Endothelial cell of umbilical vein (primary cell): ENCODE results near the gene GEMIN7. TPM values are rescaled to one million over a fixed set of nuclear protein-coding genes. Genes with fewer than 3 reads are reported as not detected.

Experiments
- BruUV-seq: library from RNA; stranded (reverse); fragments of 400-500 nt; replicated peaks from 2 replicates; lab custom pipeline; 2021; lab: Mats Ljungman, UMichigan
- CTCF ChIA-PET: fragments of 300-600, 350-600 bp; sonication (Branson Sonifier 250); formaldehyde crosslinking; loops from one replicate; lab custom pipeline; 2021; ENCODE audit warnings: antibody characterized with exemption, inconsistent platforms; lab: Charles Lee
- POLR2A ChIA-PET: fragments of 300-600, 350-600 bp; sonication (Branson Sonifier 250); formaldehyde crosslinking; loops from one replicate; lab custom pipeline; 2021; ENCODE audit warnings: antibody characterized with exemption, inconsistent platforms; lab: Charles Lee
- DNase-seq: peaks from one replicate; pipeline ENCODE4 v3.0.0-alpha.2; 2011; ENCODE audit warnings: low read depth, low spot score
- FAIRE-seq: peaks from 2 replicates; lab custom pipeline; 2011; peaks lifted over from hg19 to GRCh38; lab: Jason Lieb, UNC
- H2AFZ ChIP-seq: 2 replicates; pipeline ENCODE4 v1.6.0; 2012; ENCODE audit warnings: low read depth, low read length, control low read depth, inconsistent platforms
- H3K27ac ChIP-seq: 2 replicates; pipeline ENCODE4 v1.5.1; 2011; ENCODE audit warnings: low read depth, mild to moderate bottlenecking, control low read depth, low read length, moderate library complexity; ENCODE audit not compliant: insufficient read depth
- H3K27me3 ChIP-seq, 2 experiments: 2 replicates each; pipeline versions ENCODE4 v1.6.0 to v1.6.1; 2011; ENCODE audit warnings: low read length in 2 of 2, mixed read lengths in 1 of 2; ENCODE audit not compliant: control insufficient read depth in 2 of 2, insufficient read depth in 2 of 2
- H3K36me3 ChIP-seq, 2 experiments: 2 replicates in 1 of 2; 3 replicates in 1 of 2; pipeline ENCODE4 v1.5.1; 2011; ENCODE audit warnings: low read length in 2 of 2, mild to moderate bottlenecking in 1 of 2, moderate library complexity in 1 of 2; ENCODE audit not compliant: control insufficient read depth in 2 of 2, insufficient read depth in 2 of 2; ENCODE audit errors: extremely low read depth in 1 of 2
- H3K4me1 ChIP-seq: 3 replicates; pipeline ENCODE4 v1.5.1; 2011; ENCODE audit warnings: mild to moderate bottlenecking, low read length; ENCODE audit not compliant: control insufficient read depth, insufficient read depth; ENCODE audit errors: extremely low read depth
- H3K4me2 ChIP-seq: 2 replicates; pipeline ENCODE4 v1.6.1; 2011; ENCODE audit warnings: low read length, control low read depth, mixed read lengths; ENCODE audit not compliant: insufficient read depth
- H3K4me3 ChIP-seq, 3 experiments: fragments of 200-600 bp in 1 of 3; sonication (generic), shearing (Covaris generic) in 1 of 3; replicated peaks in 1 of 3; 2 replicates each; pipeline ENCODE4 v1.5.1; 2011 to 2016; ENCODE audit warnings: control low read depth in 3 of 3, low read length in 3 of 3, mild to moderate bottlenecking in 2 of 3, inconsistent platforms in 1 of 3, low read depth in 1 of 3, moderate library complexity in 1 of 3; ENCODE audit not compliant: insufficient read depth in 1 of 3
- H3K79me2 ChIP-seq: 2 replicates; pipeline ENCODE4 v1.6.0; 2012; ENCODE audit warnings: low read length, inconsistent platforms; ENCODE audit not compliant: control insufficient read depth, insufficient read depth
- H3K9ac ChIP-seq: replicated peaks from 2 replicates; pipeline ENCODE3; 2011; ENCODE audit warnings: low read length, control low read depth; ENCODE audit not compliant: insufficient read depth; ENCODE audit errors: extremely low read depth
- H3K9me1 ChIP-seq: replicated peaks from 3 replicates; pipeline ENCODE4 v1.6.0; 2011; ENCODE audit warnings: mild to moderate bottlenecking, low read length; ENCODE audit not compliant: control insufficient read depth, insufficient read depth; ENCODE audit errors: extremely low read depth
- H3K9me3 ChIP-seq: replicated peaks from 2 replicates; pipeline ENCODE4 v1.5.1; 2012; ENCODE audit warnings: low read length, inconsistent platforms; ENCODE audit not compliant: control insufficient read depth, insufficient read depth
- H4K20me1 ChIP-seq: replicated peaks from 2 replicates; pipeline ENCODE3; 2011; ENCODE audit warnings: mild to moderate bottlenecking, low read length; ENCODE audit not compliant: control insufficient read depth, insufficient read depth; ENCODE audit errors: extremely low read depth
- CTCF ChIP-seq, 2 donors: IDR thresholded peaks; 1 replicate in 1 of 2; 2 replicates in 1 of 2; pipeline ENCODE4 v1.5.1; 2011; ENCODE audit warnings: low read length in 2 of 2, mild to moderate bottlenecking in 2 of 2, moderate library complexity in 2 of 2, control low read depth in 1 of 2, inconsistent platforms in 1 of 2, low read depth in 1 of 2; ENCODE audit not compliant: insufficient read depth in 1 of 2; ENCODE audit errors: extremely low read depth in 1 of 2
- EZH2 ChIP-seq: IDR thresholded peaks from 2 replicates; pipeline ENCODE4 v1.6.1; 2012; ENCODE audit warnings: borderline replicate concordance, low read depth, mild to moderate bottlenecking, moderate library complexity, low read length, inconsistent platforms; ENCODE audit not compliant: severe bottlenecking
- FOS ChIP-seq: IDR thresholded peaks from 2 replicates; pipeline ENCODE4 v1.6.1; 2011; ENCODE audit warnings: mild to moderate bottlenecking, low read length, moderate library complexity, borderline replicate concordance; ENCODE audit not compliant: insufficient read depth
- GATA2 ChIP-seq: IDR thresholded peaks from 2 replicates; pipeline ENCODE4 v1.7.0; 2011; ENCODE audit warnings: low read depth, mild to moderate bottlenecking, moderate library complexity, mixed read lengths, low read length; ENCODE audit not compliant: insufficient read length, insufficient read depth
- JUN ChIP-seq: IDR thresholded peaks from 2 replicates; pipeline ENCODE4 v1.6.1; 2011; ENCODE audit warnings: borderline replicate concordance, low read depth; ENCODE audit not compliant: insufficient read length, insufficient read depth
- MAX ChIP-seq: IDR thresholded peaks from 2 replicates; pipeline ENCODE4 v1.6.1; 2011; ENCODE audit not compliant: insufficient read depth, insufficient read length
- MYC ChIP-seq: IDR thresholded peaks from one replicate; pipeline ENCODE4 v1.6.1; 2011; ENCODE audit warnings: mild to moderate bottlenecking, low read depth, low read length
- POLR2A ChIP-seq: IDR thresholded peaks from 2 replicates; pipeline ENCODE4 v1.6.1; 2012; ENCODE audit warnings: low read depth, mild to moderate bottlenecking, control low read depth, low read length
- POLR2AphosphoS5 ChIP-seq: IDR thresholded peaks from 2 replicates; pipeline ENCODE4 v1.6.1; 2012; ENCODE audit warnings: low read depth, mild to moderate bottlenecking, control low read depth, low read length, moderate library complexity; ENCODE audit not compliant: insufficient read depth
- dilution Hi-C: fragments of 300-500 bp; cut with MboI; formaldehyde crosslinking; loops from one replicate; pipeline ENCODE4 v1.15.0; 2019; ENCODE audit warnings: low sequenced_read_pairs; ENCODE audit not compliant: extremely low pct_ligation_motif_present
- intact Hi-C: fragments of 100-400 bp; cut with micrococcal nuclease; formaldehyde crosslinking; loops from one replicate; pipeline ENCODE4 v1.10.0; 2022
- polyA plus RNA-seq, 4 experiments: library from polyadenylated mRNA; depleted of rRNA in 3 of 4; stranded (reverse) in 3 of 4; unstranded in 1 of 4; fragments of >200 nt; gene quantifications; 2 replicates each; pipeline versions ENCODE4 v1.2.1 to v1.2.3, GENCODE V29; 2011 to 2012; ENCODE audit warnings: missing spikeins in 1 of 4
- total RNA-seq: library from RNA; stranded (reverse); gene quantifications from 2 replicates; pipeline ENCODE4 v1.2.3, GENCODE V29; 2021

GEMIN7 gene
- total and polyA plus RNA-seq, 2 donors (not counting 3 experiments of a cell fraction or from before 2014, with no cell fraction given), result 34.2 to 53.7 TPM

GRCh38 chr19:45074744-45075300 is 4.2 kb upstream of the GEMIN7 start:
- BruUV-seq, result no TSS peak

More at GRCh38 chr19:45074744-45075300, 4.2 kb upstream of the GEMIN7 start:
- POLR2A ChIA-PET, result no interaction called here
- no peaks in the 10 kb centered on the region for H3K9me1 ChIP-seq
- DNase-seq (no peak), FAIRE-seq (no peak)
- H3K27ac ChIP-seq, result no peak overlapping the region
- no peaks in the 10 kb centered on the region for H4K20me1 ChIP-seq
- H3K4me1 ChIP-seq, result peaks cover 11% of the 10 kb centered on the region
- peaks cover 2 to 11% of the 10 kb centered on the region in 2 experiments for H3K36me3 ChIP-seq
- TF ChIP-seq MAX, result no peak
- TF ChIP-seq POLR2A, result no peak
- no peak for TF ChIP-seq POLR2AphosphoS5
- no peak for TF ChIP-seq MYC
- TF ChIP-seq CTCF (IDR thresholded peaks at IDR 0.05; ENCODE audit: extremely low read depth in 1 of 2, insufficient read depth in 1 of 2, low read depth in 1 of 2, low read length in 2 of 2), result no peak
- no peak for TF ChIP-seq EZH2
- TF ChIP-seq FOS, result no peak
- no peak for TF ChIP-seq JUN
- TF ChIP-seq GATA2, result no peak
- CTCF ChIA-PET, result interaction anchor here (1.2 to 2.5 kb wide), 2 partner anchors 15 to 17 kb away, joined by 4 to 9 read pairs; no protein-coding TSS in a partner anchor
- H3K27me3 ChIP-seq, result no peaks in the 10 kb centered on the region
- H3K4me2 ChIP-seq, result no peak overlapping the region
- H3K9ac ChIP-seq, result no peak overlapping the region
- no peaks in the 10 kb centered on the region for H3K9me3 ChIP-seq
- intact Hi-C loops (loop anchor here (5.0 kb wide), 1 partner anchor 38 kb away; the partner anchor contains the start of gene CLASRP), dilution Hi-C loops (no loop called here)
- H3K79me2 ChIP-seq, result peaks cover 7% of the 10 kb centered on the region
- H3K4me3 ChIP-seq, result no peak overlapping the region
- no peak overlapping the region for H2AFZ ChIP-seq
